ENCODE measurements around the gene PXK. TPM values are rescaled to one million over a fixed set of nuclear protein-coding genes. Genes with fewer than 3 reads are reported as not detected.

The PXK gene
- total and polyA plus RNA-seq, 2 donors, result 25.3 to 73.9 TPM

GRCh38 chr3:58299839-58300516 lies 32.7 kb upstream of the PXK start:
- Histone ChIP-seq H3K27ac (ENCODE audit: low read depth) (no peak overlapping the region), H3K4me1 (ENCODE audit: insufficient read depth) (no peaks in the 10 kb centered on the region), H3K4me3 (ENCODE audit: low read depth, low read length) (no peak overlapping the region), H3K36me3 (ENCODE audit: insufficient read depth) (no peaks in the 10 kb centered on the region)
- no peak for DNase-seq (ENCODE audit: extremely low spot score)
- WGBS, result 12% methylated on average over 8 of the region's 8 CpGs

GRCh38 chr3:58305882-58306711 lies 26.6 kb upstream of the PXK start, which contains the start of the genes HTD2 and RPP14:
HTD2 (plus strand) TSS chr3:58306520; CDS start chr3:58317614, 11,094 bp downstream.
RPP14 (plus strand) TSS chr3:58306245; CDS start chr3:58310330, 4,085 bp downstream.
- H3K36me3 ChIP-seq (ENCODE audit: insufficient read depth), result no peaks in the 10 kb centered on the region
- WGBS, result 4% methylated on average over 71 of the region's 71 CpGs
- H3K4me3 ChIP-seq (ENCODE audit: low read depth, low read length), result peak within 1 kb of the TSS; percentile 67
- no peaks in the 10 kb centered on the region for H3K4me1 ChIP-seq (ENCODE audit: insufficient read depth)
- peak; percentile 95 for DNase-seq (ENCODE audit: extremely low spot score)
- peak within 1 kb of the TSS; percentile 99 for H3K27ac ChIP-seq (ENCODE audit: low read depth)

GRCh38 chr3:58307639-58308215 lies 25.0 kb upstream of the PXK start:
- Histone ChIP-seq H3K4me1 (ENCODE audit: insufficient read depth) (no peaks in the 10 kb centered on the region), H3K4me3 (ENCODE audit: low read depth, low read length) (peak overlapping the region; percentile 67), H3K36me3 (ENCODE audit: insufficient read depth) (no peaks in the 10 kb centered on the region), H3K27ac (ENCODE audit: low read depth) (no peak overlapping the region)
- DNase-seq (ENCODE audit: extremely low spot score), result no peak
- WGBS, result 32% methylated on average over 10 of the region's 10 CpGs

- Histone ChIP-seq H3K27ac (ENCODE audit: low read depth) (no peak overlapping the region), H3K4me1 (ENCODE audit: insufficient read depth) (no peaks in the 10 kb centered on the region), H3K36me3 (ENCODE audit: insufficient read depth) (no peaks in the 10 kb centered on the region), H3K4me3 (ENCODE audit: low read depth, low read length) (no peak overlapping the region)
- DNase-seq (ENCODE audit: extremely low spot score), result no peak
- WGBS, result 21% methylated on average over 1 of the region's 1 CpG
These were observed 24.0 kb upstream of the PXK start for GRCh38 chr3:58308728-58309127.

- Histone ChIP-seq H3K4me3 (ENCODE audit: low read depth, low read length) (no peak overlapping the region), H3K36me3 (ENCODE audit: insufficient read depth) (peaks cover 4% of the 10 kb centered on the region), H3K27ac (ENCODE audit: low read depth) (no peak overlapping the region), H3K4me1 (ENCODE audit: insufficient read depth) (no peaks in the 10 kb centered on the region)
- 85% methylated on average over 2 of the region's 2 CpGs for WGBS
- no peak for DNase-seq (ENCODE audit: extremely low spot score)
These were observed 14.9 kb upstream of the PXK start for GRCh38 chr3:58317811-58318210.

GRCh38 chr3:58321791-58322190 lies 10.9 kb upstream of the PXK start:
- Histone ChIP-seq H3K4me3 (ENCODE audit: low read depth, low read length) (no peak overlapping the region), H3K36me3 (ENCODE audit: insufficient read depth) (peaks cover 2% of the 10 kb centered on the region), H3K4me1 (ENCODE audit: insufficient read depth) (no peaks in the 10 kb centered on the region), H3K27ac (ENCODE audit: low read depth) (no peak overlapping the region)
- 90% methylated on average over 7 of the region's 7 CpGs for WGBS
- DNase-seq (ENCODE audit: extremely low spot score), result no peak

GRCh38 chr3:58322793-58323192 lies 9.9 kb upstream of the PXK start:
- H3K4me1 ChIP-seq (ENCODE audit: insufficient read depth), result no peaks in the 10 kb centered on the region
- 83% methylated on average over 1 of the region's 1 CpG for WGBS
- no peak overlapping the region for H3K27ac ChIP-seq (ENCODE audit: low read depth)
- H3K4me3 ChIP-seq (ENCODE audit: low read depth, low read length), result no peak overlapping the region
- no peaks in the 10 kb centered on the region for H3K36me3 ChIP-seq (ENCODE audit: insufficient read depth)
- no peak for DNase-seq (ENCODE audit: extremely low spot score)

GRCh38 chr3:58323529-58324390 lies 8.9 kb upstream of the PXK start:
- H3K36me3 ChIP-seq (ENCODE audit: insufficient read depth), result no peaks in the 10 kb centered on the region
- H3K4me1 ChIP-seq (ENCODE audit: insufficient read depth), result no peaks in the 10 kb centered on the region
- no peak overlapping the region for H3K27ac ChIP-seq (ENCODE audit: low read depth)
- 88% methylated on average over 3 of the region's 3 CpGs for WGBS
- no peak for DNase-seq (ENCODE audit: extremely low spot score)
- no peak overlapping the region for H3K4me3 ChIP-seq (ENCODE audit: low read depth, low read length)

GRCh38 chr3:58324391-58325390 lies 8.0 kb upstream of the PXK start:
- 62% methylated on average over 7 of the region's 7 CpGs for WGBS
- no peak for DNase-seq (ENCODE audit: extremely low spot score)
- peak overlapping the region; percentile 39 for H3K27ac ChIP-seq (ENCODE audit: low read depth)
- H3K4me1 ChIP-seq (ENCODE audit: insufficient read depth), result no peaks in the 10 kb centered on the region
- H3K36me3 ChIP-seq (ENCODE audit: insufficient read depth), result no peaks in the 10 kb centered on the region
- no peak overlapping the region for H3K4me3 ChIP-seq (ENCODE audit: low read depth, low read length)

GRCh38 chr3:58325525-58325992 lies 7.1 kb upstream of the PXK start:
- 33% methylated on average over 2 of the region's 2 CpGs for WGBS
- Histone ChIP-seq H3K27ac (ENCODE audit: low read depth) (peak overlapping the region; percentile 39), H3K4me3 (ENCODE audit: low read depth, low read length) (no peak overlapping the region), H3K36me3 (ENCODE audit: insufficient read depth) (no peaks in the 10 kb centered on the region), H3K4me1 (ENCODE audit: insufficient read depth) (no peaks in the 10 kb centered on the region)
- no peak for DNase-seq (ENCODE audit: extremely low spot score)

- Histone ChIP-seq H3K27ac (ENCODE audit: low read depth) (no peak overlapping the region), H3K36me3 (ENCODE audit: insufficient read depth) (no peaks in the 10 kb centered on the region), H3K4me1 (ENCODE audit: insufficient read depth) (no peaks in the 10 kb centered on the region), H3K4me3 (ENCODE audit: low read depth, low read length) (no peak overlapping the region)
- no peak for DNase-seq (ENCODE audit: extremely low spot score)
- 90% methylated on average over 8 of the region's 8 CpGs for WGBS
These were observed 6.3 kb upstream of the PXK start for GRCh38 chr3:58326267-58326900.

All from urinary bladder (tissue), 4 donors.